HG03045 (cell line): ENCODE measurements around the gene IQSEC3.
"Not testable (repeated sequence)": the region's sequence is repeated elsewhere in the genome, so short reads cannot be mapped to it uniquely, and the experiment has no call there.

Experiments
- ATAC-seq: cut with Tn5 transposase; IDR thresholded peaks from one replicate; pipeline ENCODE4 v1.9.1; 2021; ENCODE audit warnings: mild to moderate bottlenecking, moderate library complexity; ENCODE audit not compliant: unreplicated experiment

Gene IQSEC3

DNA sequence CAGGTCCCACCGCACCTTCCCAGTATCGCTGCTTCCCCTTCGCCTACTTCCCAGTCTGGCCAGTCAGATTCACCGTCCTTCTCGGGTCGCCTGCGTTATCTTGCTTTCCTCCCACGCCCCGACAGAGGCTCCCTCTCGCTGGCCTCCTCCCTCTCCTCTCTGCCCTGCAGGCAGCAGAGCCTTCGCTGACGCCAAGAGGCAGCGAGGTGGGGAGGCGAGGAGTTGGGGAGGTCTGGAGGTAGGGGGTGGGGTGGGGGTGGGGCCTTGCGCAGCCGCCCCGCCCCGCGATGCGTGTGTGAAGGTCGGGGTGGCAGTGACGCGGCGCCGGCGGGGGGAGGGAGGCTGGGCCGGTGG lies at the start of gene IQSEC3:
Gene IQSEC3 (plus strand): TSS at position 340 of the 354 bp plus-strand sequence. CDS start 116 bp downstream, outside the sequence.
- not testable (repeated sequence) for ATAC-seq

DNA sequence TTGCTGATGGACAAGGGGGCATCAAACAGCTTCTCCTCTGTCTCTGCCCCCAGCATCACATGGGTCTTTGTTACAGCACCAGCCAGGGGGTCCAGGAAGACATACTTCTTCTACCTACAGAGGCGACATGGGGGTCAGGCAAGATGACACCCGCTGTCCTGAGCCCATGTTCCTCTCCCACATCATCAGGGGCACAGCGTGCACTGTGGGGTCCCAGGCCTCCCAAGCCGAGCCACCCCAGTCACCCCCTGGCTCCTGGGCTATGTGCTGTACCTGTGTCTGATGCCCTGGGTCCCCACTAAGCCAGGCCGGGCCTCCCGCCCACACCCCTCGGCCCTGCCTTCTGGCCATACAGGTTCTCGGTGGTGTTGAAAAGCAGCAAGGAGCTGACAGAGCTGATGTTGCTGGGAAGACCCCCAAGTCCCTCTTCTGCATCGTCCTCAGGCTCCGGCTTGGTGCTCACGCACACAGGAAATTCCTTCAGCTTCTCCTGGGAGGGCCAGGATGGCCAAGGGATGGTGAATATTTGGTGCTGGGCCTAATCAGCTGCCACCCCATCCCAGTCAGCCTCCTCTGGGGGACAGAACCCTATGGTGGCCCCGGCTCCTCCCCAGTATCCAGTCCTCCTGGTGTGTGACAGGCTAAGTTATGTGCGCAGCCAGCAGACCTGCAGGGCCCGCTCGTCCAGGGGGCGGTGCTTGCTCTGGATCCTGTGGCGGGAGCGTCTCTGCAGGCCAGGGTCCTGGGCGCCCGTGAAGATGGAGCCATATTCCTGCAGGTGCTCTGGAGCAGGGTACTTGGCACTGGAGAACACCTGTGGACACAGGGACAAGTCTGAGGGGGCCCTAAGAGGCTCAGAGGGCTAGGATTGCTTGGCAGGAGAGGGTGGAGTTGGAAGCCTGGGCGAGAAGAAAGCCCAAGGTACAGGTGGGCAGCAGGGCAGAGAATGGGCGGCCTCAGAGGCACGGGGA lies 48.9 kb upstream of the IQSEC3 start:
- not testable (repeated sequence) for ATAC-seq

DNA sequence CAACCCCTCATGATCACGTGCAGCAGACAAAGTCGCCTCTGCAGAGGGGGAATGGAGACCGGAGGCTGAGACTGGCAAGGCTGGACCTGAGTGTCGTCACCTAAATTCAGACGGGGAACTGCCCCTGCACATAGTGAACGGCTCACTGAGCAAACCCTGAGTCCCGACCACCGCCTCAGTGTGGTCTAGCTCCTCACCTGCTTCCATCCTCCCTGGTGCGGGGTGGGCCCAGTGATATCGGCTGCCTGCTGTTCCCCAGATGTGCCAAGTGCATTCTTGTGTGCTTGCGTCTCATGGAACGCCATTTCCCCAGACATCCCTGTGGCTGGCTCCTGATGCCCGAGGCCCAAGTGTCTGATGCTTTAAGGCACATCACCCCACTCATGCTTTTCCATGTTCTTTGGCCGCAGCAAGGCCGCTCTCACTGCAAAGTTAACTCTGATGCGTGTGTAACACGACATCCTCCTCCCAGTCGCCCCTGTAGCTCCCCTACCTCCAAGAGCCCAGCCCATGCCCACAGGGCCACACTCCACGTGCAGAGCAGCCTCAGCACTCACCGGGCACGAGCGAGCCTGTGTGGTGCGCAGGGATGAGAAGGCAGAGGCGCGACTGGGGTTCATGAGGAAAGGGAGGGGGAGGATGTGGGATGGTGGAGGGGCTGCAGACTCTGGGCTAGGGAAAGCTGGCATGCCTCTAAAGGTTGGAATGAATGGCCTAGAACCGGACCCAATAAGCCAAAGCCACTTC lies 47.6 kb upstream of the IQSEC3 start:
- not testable (repeated sequence) for ATAC-seq

DNA sequence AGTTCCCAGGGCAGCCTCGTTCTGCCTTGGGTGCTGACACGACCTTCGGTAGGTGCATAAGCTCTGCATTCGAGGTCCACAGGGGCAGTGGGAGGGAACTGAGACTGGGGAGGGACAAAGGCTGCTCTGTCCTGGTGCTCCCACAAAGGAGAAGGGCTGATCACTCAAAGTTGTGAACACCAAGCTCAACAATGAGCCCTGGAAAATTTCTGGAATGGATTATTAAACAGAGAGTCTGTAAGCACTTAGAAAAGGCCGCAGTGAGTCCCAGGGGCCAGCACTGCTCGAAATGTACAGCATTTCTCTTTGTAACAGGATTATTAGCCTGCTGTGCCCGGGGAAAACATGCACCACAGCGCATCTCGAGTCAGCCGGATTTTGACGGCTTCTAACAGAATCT lies 46.7 kb upstream of the IQSEC3 start:
- ATAC-seq = not testable (repeated sequence)

DNA sequence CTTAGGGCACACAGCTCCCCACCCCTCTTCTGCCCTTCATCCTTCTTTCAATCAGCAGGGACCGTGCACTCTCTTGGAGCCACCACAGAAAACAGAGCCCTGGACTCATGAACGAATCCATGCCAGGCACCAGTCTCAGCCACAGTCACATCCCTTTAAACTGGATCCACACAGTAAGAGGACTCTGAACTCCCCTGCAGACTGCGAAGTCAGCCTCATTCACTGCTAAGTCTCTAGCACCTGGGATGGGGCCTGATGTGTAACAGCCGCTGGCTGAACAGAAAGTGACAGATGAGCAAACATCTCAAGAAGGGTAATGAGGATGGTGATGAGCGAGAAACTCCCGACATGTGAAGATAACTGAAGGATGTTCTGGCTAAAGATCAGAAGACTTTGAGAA lies 45.8 kb upstream of the IQSEC3 start:
- ATAC-seq = no peak

DNA sequence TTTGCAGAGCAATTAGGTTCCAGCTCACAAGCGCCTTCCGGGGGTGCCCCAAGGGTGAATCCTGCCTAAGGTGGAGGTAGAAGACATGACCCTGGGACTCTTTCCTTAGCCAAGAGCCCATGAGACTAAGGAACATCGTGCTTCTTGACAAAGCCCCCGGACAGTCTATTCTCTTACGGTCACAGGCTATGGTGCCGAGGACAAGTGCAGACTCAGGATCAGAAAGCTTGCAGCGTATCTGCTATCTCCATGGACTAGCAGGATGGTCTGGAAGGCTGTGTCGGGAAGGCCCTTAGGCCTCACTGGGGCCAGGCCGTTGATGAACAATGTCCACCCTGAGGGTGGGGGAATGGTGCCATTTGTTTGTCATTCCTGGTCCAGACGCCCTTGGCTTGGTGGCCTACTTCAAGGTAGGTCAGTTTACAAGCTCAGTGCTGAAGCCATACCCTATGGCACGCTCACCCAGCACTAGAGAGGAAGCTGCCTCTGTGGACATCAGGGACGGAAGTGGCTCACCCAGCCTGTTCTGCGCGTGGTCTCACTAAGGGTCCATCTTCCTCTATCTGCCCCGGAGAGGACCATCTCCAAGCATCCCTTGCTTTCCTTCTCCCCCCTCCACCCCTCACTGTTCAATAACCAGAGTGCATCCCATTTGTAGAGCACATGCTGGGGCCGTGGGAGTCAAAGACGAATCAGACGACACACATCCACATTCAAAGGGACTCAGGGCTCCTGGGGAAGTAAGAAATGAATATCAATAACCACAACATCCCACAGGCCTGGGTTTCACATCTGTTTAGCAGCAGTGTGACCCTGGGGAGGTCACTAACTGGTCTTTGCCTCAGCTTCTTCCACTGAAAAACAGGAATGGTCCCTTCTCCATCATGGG lies 45.0 kb upstream of the IQSEC3 start:
- ATAC-seq = no peak

DNA sequence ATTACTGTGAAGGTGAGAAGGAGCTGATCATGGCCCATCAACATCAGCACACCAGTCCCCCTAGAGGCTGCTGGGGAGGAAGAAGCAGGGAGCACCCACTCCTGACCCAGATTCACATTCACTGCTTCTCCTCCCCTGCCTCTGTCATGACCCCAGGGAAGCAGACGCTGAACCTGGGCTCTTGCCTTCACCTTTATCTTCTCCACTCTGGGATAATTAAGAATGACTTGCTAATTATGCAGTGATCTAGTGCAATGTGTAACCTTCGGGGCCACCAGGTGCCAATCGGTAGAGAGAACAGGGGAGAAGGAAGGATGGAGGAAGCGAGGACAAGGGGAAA lies 44.4 kb upstream of the IQSEC3 start:
- ATAC-seq = no peak

DNA sequence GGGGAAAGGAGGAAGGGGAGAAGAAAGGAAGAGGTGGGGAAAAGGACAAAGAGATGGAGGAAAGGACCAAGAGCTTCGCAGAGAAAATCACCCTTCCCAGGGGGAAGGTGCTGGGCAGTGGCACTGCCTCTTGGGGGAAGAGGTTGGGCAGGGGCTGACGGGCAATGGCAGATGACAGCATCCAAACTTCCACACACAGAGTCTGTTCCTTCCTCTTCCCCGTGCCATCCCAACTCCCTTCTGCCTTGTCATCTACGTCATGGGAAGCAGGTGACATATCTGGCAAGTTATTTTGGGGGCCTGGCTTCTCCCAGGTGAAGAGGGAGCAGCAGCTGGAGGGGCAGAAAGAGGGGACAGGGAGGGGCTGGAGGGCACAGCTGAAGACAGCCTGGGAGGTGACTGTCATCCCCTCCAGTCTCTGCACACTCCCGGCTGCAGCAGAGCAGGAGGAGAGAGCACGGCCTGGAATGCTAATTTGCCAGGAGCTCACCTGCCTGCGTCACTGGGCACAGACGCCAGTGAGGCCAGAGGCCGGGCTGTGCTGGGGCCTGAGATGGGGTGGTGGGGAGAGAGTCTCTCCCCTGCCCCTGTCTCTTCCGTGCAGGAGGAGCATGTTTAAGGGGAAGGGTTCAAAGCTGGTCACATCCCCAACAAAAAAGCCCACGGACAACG lies 43.9 kb upstream of the IQSEC3 start:
- ATAC-seq = no peak

DNA sequence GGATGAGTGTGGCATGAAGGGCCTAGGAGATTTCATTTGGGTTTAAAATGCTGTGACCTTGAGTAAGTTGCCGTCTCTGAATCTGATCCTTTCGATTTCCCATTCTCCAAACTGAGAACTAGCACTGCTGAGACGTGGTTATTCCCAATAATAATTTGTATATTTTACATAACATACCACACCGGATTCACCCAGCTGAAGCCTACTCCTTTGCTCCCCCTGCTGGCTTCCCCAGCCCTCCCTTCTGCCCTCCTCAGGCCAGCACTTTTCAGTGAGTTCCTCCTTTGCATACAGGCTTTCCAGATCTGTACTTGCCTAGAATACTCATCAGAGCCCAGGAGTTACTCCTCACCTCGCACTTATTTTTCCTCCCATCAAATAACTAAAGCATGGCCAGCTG lies 38.7 kb upstream of the IQSEC3 start:
- ATAC-seq = not testable (repeated sequence)

DNA sequence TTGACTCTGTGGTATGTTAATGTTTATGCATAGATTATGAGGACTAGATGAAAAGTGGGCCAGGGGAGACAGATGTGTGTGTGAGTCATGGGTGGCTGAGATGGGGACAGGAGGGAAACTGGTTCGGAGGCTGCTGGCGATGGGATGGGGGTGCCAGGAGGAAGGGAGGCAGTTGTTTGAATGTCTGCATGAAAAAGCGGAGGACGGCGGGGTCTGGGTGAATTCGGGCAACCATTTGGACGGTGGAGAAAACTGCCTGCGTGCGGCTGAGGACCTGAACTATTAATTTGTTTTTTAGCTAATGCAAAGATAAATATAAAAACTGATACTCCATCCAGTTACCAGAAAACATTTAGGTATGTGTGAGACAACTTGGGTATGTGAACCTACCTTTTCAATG lies 27.8 kb upstream of the IQSEC3 start:
- ATAC-seq = not testable (repeated sequence)

DNA sequence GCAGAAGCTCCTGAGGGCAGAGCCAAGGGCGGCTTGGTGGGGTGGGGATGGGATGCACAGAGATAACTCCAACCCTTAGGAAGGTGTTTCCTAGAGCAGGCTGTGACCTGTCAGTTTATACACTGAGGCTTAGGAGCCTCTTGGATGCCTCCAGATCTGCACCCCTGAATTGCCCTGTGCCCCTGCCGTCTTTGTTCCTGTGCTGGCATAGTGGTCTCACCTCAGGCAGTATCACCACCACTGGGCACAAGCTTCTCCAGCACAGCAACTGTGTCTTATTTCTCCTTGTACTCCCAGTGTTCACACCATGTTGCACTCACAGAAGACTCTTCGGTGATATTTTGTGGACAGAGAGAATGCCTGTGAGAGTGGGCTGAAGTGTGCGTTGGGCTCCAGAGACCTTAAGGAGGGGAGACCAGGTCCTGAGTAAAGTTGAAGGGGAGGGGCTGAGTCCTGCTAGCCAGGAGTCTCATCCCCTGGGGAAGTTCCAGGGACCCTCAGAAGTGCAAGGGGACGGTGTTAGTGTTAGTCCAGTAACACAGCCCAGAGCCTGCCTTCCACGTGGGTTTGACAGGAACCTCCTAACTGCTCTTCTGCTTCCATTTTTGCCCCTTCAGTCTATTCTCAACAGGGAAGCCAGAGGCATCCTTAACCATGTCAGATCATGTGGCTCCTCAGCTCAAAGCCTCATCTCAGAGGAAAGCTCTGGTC lies 26.9 kb upstream of the IQSEC3 start:
- not testable (repeated sequence) for ATAC-seq

DNA sequence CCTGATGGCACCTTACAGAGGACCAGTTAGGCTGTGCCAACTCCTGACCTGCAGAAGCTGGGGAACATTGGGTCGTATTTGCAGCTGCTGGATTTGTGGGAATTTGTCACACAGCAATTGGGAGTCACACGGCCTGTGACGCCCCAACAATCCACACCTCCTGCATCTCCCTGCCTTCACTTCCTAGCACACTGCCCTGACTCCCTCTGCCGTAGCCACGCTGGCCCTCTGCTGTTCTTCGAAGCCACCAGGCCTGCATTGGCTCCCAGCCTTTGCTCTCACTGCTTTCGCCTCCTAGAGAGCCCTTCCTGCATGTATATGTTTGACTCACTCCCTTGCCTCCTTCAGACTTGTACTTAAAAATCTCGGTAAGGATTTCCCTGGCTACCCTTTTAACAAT lies 22.2 kb upstream of the IQSEC3 start:
- ATAC-seq = not testable (repeated sequence)

DNA sequence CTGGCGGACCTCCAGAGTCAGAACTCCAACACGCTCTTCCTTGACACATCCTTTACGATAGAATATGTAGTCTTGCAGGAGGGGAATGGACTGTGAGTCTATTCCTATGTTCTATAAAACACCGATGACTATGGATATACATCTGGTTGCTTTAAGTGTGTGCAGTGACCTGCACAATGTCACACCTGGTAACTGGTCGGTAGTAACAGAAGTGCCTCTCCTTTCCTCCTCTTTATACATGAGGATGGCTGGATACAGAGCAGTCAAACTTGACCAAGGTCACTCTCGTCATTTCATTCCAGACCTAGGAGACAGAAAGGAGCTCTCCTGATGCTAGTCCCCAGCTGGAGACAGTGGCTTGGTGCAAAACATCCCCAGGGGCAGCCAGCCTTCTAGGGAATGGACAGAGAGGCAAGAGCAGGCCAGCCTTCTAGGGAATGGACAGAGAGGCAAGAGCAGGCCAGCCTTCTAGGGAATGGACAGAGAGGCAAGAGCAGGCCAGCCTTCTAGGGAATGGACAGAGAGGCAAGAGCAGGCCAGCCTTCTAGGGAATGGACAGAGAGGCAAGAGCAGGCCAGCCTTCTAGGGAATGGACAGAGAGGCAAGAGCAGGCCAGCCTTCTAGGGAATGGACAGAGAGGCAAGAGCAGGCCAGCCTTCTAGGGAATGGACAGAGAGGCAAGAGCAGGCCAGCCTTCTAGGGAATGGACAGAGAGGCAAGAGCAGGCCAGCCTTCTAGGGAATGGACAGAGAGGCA lies 21.2 kb upstream of the IQSEC3 start:
- ATAC-seq = not testable (repeated sequence)

DNA sequence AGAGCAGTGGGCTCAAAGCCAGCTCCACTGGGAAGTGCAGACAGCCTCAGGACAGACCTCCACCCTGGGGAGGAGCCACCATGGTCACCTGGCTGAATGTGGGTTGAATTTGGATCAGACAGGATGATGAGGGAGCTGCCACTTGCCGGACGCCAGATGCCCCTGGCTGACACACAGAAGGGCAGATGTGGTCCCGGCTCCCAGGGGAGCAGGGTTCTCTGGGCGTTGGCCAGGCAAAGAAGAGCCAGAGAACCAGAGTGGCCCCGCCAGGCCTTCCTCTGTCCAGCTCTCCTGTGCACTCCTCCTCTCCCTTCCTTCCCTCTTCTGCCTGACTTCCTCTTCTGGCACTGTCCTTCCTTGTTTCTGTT lies 20.6 kb upstream of the IQSEC3 start:
- ATAC-seq = not testable (repeated sequence)

DNA sequence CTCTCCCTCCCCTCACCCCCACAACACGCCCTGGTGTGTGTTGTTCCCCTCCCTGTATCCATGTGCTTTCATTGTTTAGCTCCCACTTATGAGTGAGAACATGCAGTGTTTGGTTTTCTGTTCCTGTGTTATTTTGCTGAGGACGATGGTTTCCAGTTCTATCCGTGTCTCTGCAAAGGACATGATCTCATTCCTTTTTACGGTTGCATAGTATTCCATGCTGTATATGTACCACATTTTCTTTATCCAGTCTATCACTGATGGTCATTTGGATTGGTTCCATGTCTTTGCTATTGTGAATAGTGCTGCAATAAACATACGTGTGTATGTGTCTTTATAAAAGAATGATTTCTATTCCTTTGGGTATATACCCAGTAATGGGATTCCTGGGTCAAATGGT lies 20.0 kb upstream of the IQSEC3 start:
- ATAC-seq = not testable (repeated sequence)

DNA sequence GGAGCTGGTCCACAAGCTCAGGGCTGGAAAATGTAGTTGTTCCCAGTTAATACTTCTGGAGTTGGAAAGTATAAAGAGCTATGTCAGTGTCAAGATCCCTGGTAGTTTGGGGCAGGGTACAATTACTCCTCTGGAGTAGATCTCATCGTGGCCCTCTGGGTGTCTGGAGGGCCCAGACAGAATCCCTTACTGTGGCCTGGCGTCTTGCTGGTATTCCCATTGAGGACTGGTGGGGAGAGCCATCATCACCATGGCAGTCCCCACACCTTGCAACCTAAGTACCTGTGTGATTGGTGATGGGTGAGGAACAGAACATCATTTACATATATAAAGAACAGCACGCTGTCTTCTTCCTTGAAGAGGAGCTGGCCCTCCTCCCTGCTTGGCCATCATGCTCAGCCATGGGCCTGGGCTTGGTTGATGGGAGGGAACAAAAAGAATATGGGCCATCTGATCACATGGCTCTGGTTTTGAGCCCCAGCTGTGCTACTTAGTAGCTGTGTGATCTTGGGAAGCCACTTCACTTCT lies 18.8 kb upstream of the IQSEC3 start:
- ATAC-seq = not testable (repeated sequence)

DNA sequence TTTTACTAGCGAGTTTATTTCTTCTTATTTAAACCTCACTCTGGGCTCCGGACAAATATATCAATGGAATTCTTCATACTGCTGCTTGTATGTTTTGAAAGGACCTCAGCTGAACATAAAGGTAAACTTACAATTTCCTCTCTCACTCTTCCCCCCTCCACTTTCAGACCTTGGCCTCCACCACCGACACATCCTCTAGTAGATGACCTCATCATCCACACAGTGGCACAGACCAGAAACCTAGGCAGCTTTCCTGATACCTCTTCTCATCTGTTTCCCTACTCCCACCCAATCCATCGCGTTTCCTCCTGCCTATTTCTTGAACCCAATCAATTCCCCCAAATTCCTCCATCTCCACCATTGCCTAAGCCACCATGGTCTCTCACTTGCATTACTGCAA lies 17.4 kb upstream of the IQSEC3 start:
- not testable (repeated sequence) for ATAC-seq

DNA sequence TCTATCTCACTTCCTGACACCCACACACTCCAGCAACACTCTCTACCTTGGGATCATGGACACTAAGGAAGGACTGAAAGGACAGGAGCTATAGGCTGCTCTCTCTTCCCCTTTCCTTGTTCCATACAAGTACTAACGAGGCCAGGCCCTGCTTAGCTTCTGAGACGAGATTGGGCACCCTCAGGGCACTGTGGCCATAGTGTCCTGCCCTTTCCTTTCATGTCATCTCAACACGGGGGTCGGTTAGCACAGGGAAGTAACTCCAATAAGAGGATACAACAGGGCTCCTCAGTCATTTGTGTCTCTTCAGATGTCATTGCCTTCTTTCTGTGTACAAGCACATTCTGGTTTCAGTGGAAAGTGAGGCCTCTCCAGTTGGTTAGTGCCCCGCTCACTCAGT lies 15.5 kb upstream of the IQSEC3 start:
- ATAC-seq = not testable (repeated sequence)

DNA sequence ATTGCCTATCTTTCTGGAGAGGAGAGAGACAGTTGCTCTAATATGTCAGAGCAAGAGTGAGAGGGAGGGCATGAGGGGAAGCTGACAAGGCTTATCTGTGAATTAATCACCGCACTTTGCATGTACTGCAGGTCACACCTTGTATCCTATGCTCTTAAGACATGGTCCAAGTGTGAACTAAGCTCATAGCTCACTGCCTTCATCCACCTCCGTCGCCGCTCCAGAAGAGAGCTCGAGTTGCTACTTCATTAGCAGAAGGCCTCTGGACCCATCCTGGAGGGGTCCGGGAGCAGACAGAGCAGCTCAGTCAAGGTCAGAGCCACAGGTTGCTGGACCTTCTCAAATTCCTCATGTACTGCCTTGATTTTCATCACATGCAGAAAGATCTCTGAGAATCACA lies 14.6 kb upstream of the IQSEC3 start:
- not testable (repeated sequence) for ATAC-seq
